H7 (cell line): ENCODE data around the gene PHTF1. TPM values are rescaled to one million over a fixed set of nuclear protein-coding genes. Genes with fewer than 3 reads are reported as not detected.

Source experiments
- DNase-seq: peaks from one replicate; pipeline ENCODE4 v3.0.0; 2012
- H3K27me3 ChIP-seq: 2 replicates; pipeline ENCODE4 v1.6.0; 2011; ENCODE audit warnings: mild to moderate bottlenecking, low read length; ENCODE audit not compliant: control insufficient read depth, insufficient read depth
- H3K36me3 ChIP-seq: replicated peaks from 2 replicates; pipeline ENCODE4 v1.5.1; 2011; ENCODE audit warnings: low read length; ENCODE audit not compliant: control insufficient read depth, insufficient read depth
- H3K4me3 ChIP-seq: 2 replicates; pipeline ENCODE4 v1.5.1; 2011; ENCODE audit warnings: low read depth, mild to moderate bottlenecking, control low read depth, low read length, moderate library complexity; ENCODE audit not compliant: insufficient read depth
- total RNA-seq: library from RNA; depleted of rRNA; stranded (reverse); fragments of >200 nt; shearing (Covaris generic); gene quantifications from 2 replicates; pipeline ENCODE4 v1.2.3, GENCODE V29; 2014; rRNA removed

The PHTF1 gene
- total RNA-seq, 1 experiment from 2014 or later: 27.7 TPM

- Histone ChIP-seq H3K4me3 (no peak overlapping the region), H3K27me3 (no peaks in the 10 kb centered on the region), H3K36me3 (no peaks in the 10 kb centered on the region)
- no peak for DNase-seq
Observed at GRCh38 chr1:113657126-113657525, 102.2 kb downstream of the PHTF1 start.

DNA sequence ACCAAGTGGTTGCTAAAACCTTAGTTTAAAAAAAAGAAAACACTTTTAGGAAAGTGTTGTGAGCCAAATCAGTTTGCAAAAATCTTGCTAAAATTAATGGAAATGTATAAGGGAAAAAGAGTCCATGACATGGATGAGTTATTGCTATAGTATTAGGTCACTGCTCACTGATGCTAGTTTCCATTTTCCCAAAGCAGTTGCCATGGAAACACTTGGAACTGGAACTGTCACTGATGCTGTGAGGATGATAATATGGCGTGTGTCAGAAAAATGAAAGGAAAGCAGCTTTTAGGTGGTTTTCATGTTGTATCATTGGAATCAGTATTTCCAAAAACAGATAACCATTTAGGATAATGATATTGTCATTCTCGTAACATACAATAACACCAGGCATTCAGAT is 104.4 kb downstream of the PHTF1 start:
- no peak for DNase-seq
- H3K36me3 ChIP-seq: no peaks in the 10 kb centered on the region
- H3K4me3 ChIP-seq: no peak overlapping the region
- no peaks in the 10 kb centered on the region for H3K27me3 ChIP-seq

GRCh38 chr1:113653741-113654140 is 105.5 kb downstream of the PHTF1 start:
- Histone ChIP-seq H3K36me3 (no peaks in the 10 kb centered on the region), H3K4me3 (no peak overlapping the region), H3K27me3 (no peaks in the 10 kb centered on the region)
- no peak for DNase-seq

DNA sequence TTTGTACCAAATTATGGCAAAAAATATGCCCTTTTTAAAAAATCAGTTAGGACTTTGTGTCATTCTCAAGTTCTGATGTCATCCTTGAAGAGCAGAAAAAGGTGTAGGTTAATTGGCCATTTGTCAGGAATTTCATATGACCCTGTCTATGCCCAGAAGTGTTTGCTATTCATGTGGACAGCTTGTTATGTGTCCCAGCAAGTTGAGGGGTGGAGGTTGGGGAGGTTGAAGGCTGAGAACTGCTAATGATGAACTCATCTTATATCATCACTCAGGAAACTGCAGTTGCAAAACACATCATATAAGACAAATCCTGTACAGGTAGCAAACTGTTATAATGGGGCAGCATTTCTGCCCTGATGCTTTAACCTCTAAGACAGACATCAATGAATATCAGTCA is 106.5 kb downstream of the PHTF1 start:
- no peak for DNase-seq
- H3K4me3 ChIP-seq: no peak overlapping the region
- H3K36me3 ChIP-seq: no peaks in the 10 kb centered on the region

GRCh38 chr1:113648478-113648877 is 110.8 kb downstream of the PHTF1 start:
- DNase-seq: no peak
- Histone ChIP-seq H3K36me3 (no peaks in the 10 kb centered on the region; the same call in 1 of the 2 replicates), H3K4me3 (no peak overlapping the region), H3K27me3 (no peaks in the 10 kb centered on the region)

More for the DNA sequence above, 106.5 kb downstream of the PHTF1 start:
- no peaks in the 10 kb centered on the region for H3K27me3 ChIP-seq

DNA sequence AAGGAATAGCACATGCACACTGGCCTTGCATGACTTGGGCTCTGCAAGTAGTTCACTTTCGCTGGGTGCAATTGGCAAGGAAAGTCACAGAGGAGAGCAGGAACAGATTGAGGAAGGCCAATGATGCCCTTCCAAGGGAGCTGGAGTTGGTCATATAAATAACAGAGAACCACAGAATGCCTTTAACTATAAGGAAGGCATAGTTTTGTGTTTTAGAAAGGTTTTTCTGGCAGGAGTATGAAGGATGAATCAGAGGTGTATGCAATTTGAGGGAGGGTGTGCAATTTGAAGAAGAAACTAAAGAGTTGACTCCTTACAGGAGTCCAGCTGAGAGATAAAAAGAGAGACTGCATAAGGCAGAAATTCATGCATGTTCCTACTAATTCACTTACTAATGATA is 112.1 kb downstream of the PHTF1 start:
- Histone ChIP-seq H3K27me3 (no peaks in the 10 kb centered on the region), H3K36me3 (no peaks in the 10 kb centered on the region; the same call in 1 of the 2 replicates), H3K4me3 (no peak overlapping the region)
- DNase-seq: no peak

Other genes with a start within 250 kb of the PHTF1 start
- 14.6 and 23.4 TPM in 2 replicates for gene RSBN1, start 53.0 kb upstream of the PHTF1 start, total RNA-seq
- gene PTPN22, start 112.2 kb upstream of the PHTF1 start, total RNA-seq: not detected in 2 replicates
- not detected in 2 replicates for gene BCL2L15, start 128.1 kb upstream of the PHTF1 start, total RNA-seq
- gene AP4B1, start 145.3 kb upstream of the PHTF1 start, total RNA-seq: 14.9 TPM in 2 replicates
- 15.1 and 16.6 TPM in 2 replicates for gene DCLRE1B, start 145.8 kb upstream of the PHTF1 start, total RNA-seq
- 33.4 and 39.1 TPM in 2 replicates for gene HIPK1, start 169.8 kb upstream of the PHTF1 start, total RNA-seq
- 226 and 276 TPM in 2 replicates for gene OLFML3, start 220.0 kb upstream of the PHTF1 start, total RNA-seq